Tongue (tissue), 2 donors: ENCODE results near the gene URB1. TPM values are rescaled to one million over a fixed set of nuclear protein-coding genes. Genes with fewer than 3 reads are reported as not detected.
"Not testable (repeated sequence)": the region's sequence is repeated elsewhere in the genome, so short reads cannot be mapped to it uniquely, and the experiment has no call there.

Experiments used
- DNase-seq: peaks from one replicate; pipeline ENCODE4 v3.0.0-alpha.2; 2015
- total RNA-seq: library from RNA; depleted of rRNA; stranded (reverse); fragments of >200 nt; gene quantifications from one replicate; pipeline ENCODE4 v1.2.3, GENCODE V29; 2014

Gene URB1
- total RNA-seq, 1 donor from 2014 or later: 25.0 TPM

GRCh38 chr21:32317726-32318125 is 75.1 kb downstream of the URB1 start:
- no peak for DNase-seq

GRCh38 chr21:32316361-32317215 is 76.2 kb downstream of the URB1 start:
- DNase-seq: no peak

- DNase-seq: no peak
Observed at GRCh38 chr21:32315511-32316281, 77.1 kb downstream of the URB1 start.

GRCh38 chr21:32314806-32315205 is 78.0 kb downstream of the URB1 start:
- DNase-seq: no peak

GRCh38 chr21:32312976-32313375 is 79.8 kb downstream of the URB1 start:
- DNase-seq: no peak

GRCh38 chr21:32312326-32312725 is 80.5 kb downstream of the URB1 start:
- DNase-seq: no peak

- DNase-seq: no peak
Observed at GRCh38 chr21:32311621-32312020, 81.2 kb downstream of the URB1 start.

- not testable (repeated sequence) for DNase-seq
Observed at GRCh38 chr21:32310976-32311375, 81.8 kb downstream of the URB1 start.

- no peak for DNase-seq
Observed at GRCh38 chr21:32309906-32310460, 82.8 kb downstream of the URB1 start.

GRCh38 chr21:32308696-32309095 is 84.1 kb downstream of the URB1 start:
- DNase-seq: no peak

GRCh38 chr21:32307706-32308105 is 85.1 kb downstream of the URB1 start:
- no peak for DNase-seq

GRCh38 chr21:32306021-32306780 is 86.6 kb downstream of the URB1 start:
- DNase-seq: peak; percentile 53

- no peak for DNase-seq
Observed at GRCh38 chr21:32304998-32305397, 87.8 kb downstream of the URB1 start.

GRCh38 chr21:32303385-32303784 is 89.4 kb downstream of the URB1 start:
- DNase-seq: no peak

- DNase-seq: no peak
Observed at GRCh38 chr21:32302560-32302959, 90.3 kb downstream of the URB1 start.

GRCh38 chr21:32301596-32301995 is 91.2 kb downstream of the URB1 start:
- no peak for DNase-seq

- DNase-seq: no peak
Observed at GRCh38 chr21:32300117-32300681, 92.6 kb downstream of the URB1 start.

- DNase-seq: no peak
Observed at GRCh38 chr21:32299695-32300094, 93.1 kb downstream of the URB1 start.

GRCh38 chr21:32298658-32299081 is 94.1 kb downstream of the URB1 start, which contains the start of gene MRAP:
Gene MRAP (plus strand): TSS chr21:32298855. CDS start chr21:32298972, 117 bp downstream.
- no peak for DNase-seq

- no peak for DNase-seq
Observed at GRCh38 chr21:32298148-32298559, 94.7 kb downstream of the URB1 start.

GRCh38 chr21:32297449-32297848 is 95.4 kb downstream of the URB1 start:
- DNase-seq: no peak

- DNase-seq: no peak
Observed at GRCh38 chr21:32285476-32285875, 107.3 kb downstream of the URB1 start.
